DOHH2 (cell line): ENCODE results near the gene LANCL3.
"Not testable (repeated sequence)": the region's sequence is repeated elsewhere in the genome, so short reads cannot be mapped to it uniquely, and the experiment has no call there.

Source experiments
- CTCF ChIP-seq: fragments of 200-600 bp; sonication (generic); IDR thresholded peaks from one replicate; pipeline ENCODE4 v1.5.1; 2014; ENCODE audit warnings: antibody characterized with exemption, mild to moderate bottlenecking, low read depth, low read length; ENCODE audit not compliant: poor library complexity, severe bottlenecking
- EZH2phosphoT487 ChIP-seq: fragments of 200-600 bp; sonication (generic); IDR thresholded peaks from 2 replicates; pipeline ENCODE4 v1.6.1; 2017; ENCODE audit warnings: borderline replicate concordance, mild to moderate bottlenecking, antibody characterized with exemption, low read length, moderate library complexity, mixed read lengths

- not testable (repeated sequence) for TF ChIP-seq CTCF, EZH2phosphoT487
These were observed 26.9 kb upstream of the LANCL3 start for GRCh38 chrX:37544531-37544930.
